D721Med (cell line): ENCODE results near the gene CATSPERB.
A peak's percentile ranks its signal among the peaks of the same experiment; 100 is the strongest.
"Not testable (repeated sequence)": the region's sequence is repeated elsewhere in the genome, so short reads cannot be mapped to it uniquely, and the experiment has no call there.

Experiments
- DNase-seq: peaks from one replicate; pipeline ENCODE4 v3.0.0; 2011; ENCODE audit warnings: low spot score; ENCODE audit not compliant: insufficient read length
- FAIRE-seq: peaks from 2 replicates; lab custom pipeline; 2011; peaks lifted over from hg19 to GRCh38; lab: Jason Lieb, UNC
- TF ChIP-seq, protein P1 (sequence below): IDR thresholded peaks from 2 replicates; pipeline ENCODE4 v1.5.1; 2012; ENCODE audit warnings: mild to moderate bottlenecking, control low read depth; ENCODE audit not compliant: insufficient read depth; ENCODE audit errors: missing control alignments

The CATSPERB gene

GRCh38 chr14:91573894-91574837, 157.7 kb downstream of the CATSPERB start:
- DNase-seq (peak; percentile 28), FAIRE-seq (no peak)
- TF ChIP-seq, protein P1, sequence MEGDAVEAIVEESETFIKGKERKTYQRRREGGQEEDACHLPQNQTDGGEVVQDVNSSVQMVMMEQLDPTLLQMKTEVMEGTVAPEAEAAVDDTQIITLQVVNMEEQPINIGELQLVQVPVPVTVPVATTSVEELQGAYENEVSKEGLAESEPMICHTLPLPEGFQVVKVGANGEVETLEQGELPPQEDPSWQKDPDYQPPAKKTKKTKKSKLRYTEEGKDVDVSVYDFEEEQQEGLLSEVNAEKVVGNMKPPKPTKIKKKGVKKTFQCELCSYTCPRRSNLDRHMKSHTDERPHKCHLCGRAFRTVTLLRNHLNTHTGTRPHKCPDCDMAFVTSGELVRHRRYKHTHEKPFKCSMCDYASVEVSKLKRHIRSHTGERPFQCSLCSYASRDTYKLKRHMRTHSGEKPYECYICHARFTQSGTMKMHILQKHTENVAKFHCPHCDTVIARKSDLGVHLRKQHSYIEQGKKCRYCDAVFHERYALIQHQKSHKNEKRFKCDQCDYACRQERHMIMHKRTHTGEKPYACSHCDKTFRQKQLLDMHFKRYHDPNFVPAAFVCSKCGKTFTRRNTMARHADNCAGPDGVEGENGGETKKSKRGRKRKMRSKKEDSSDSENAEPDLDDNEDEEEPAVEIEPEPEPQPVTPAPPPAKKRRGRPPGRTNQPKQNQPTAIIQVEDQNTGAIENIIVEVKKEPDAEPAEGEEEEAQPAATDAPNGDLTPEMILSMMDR = no peak

DNA sequence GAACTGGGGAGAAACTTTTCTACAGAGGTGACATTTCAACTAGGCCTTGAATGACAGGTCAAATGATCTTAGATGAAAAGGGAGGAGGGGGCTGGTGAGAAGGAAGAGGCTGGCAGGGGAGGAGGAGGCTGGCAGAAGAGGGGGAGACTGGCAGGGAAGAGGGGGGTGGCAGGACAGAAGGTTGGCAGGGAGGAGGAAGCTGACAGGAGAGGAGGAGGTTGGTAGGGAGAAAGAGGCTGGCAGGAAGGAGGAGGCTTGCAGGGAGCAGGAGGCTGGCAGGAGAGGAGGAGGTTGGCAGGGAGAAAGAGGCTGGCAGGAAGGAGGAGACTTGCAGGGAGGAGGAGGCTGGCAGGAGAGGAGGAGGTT, 158.4 kb downstream of the CATSPERB start:
- FAIRE-seq (no peak), DNase-seq (no peak)
- TF ChIP-seq, protein P1 = no peak

- DNase-seq = no peak
- no peak for FAIRE-seq
- TF ChIP-seq, protein P1 = no peak
Observed at GRCh38 chr14:91570021-91570420, 161.9 kb downstream of the CATSPERB start.

- DNase-seq (no peak), FAIRE-seq (no peak)
- TF ChIP-seq, protein P1 = no peak
Observed at GRCh38 chr14:91569301-91569700, 162.6 kb downstream of the CATSPERB start.

DNA sequence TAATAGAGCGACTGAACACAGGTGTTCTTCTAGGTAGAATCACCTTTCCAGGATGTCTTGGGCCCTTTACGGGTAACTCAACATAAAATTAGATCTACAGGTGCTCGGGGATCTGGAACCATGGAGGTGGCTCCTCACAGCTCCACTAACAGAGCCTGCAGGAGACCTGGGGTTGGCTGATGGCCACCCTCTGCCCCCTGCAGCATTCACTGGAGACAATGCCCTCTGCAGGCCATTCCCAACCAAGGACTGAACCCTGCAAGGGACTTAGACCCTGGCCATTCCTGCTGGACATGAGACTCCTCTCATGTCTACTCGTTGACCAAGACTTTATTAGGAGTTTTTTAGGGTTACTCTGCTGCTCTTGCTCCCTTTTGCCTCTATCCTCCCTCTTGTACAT, 163.3 kb downstream of the CATSPERB start:
- FAIRE-seq (no peak), DNase-seq (no peak)
- TF ChIP-seq, protein P1 = no peak

DNA sequence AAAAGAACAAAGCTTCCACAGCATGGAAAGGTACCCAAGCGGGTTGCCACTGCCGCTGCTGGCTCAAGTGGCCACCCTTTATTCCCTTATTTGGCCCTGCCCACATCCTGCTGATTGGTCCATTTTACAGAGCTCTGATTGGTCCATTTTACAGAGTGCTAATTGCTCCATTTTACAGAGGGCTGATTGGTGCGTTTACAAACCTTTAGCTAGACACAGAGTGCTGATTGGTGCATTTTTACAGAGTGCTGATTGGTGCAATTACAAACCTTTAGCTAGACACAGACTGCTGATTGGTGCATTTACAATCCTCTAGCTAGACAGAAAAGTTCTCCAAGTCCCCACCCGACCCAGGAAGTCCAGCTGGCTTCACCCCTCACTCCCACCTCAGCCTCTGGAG, 164.1 kb downstream of the CATSPERB start:
- not testable (repeated sequence) for FAIRE-seq, DNase-seq

GRCh38 chr14:91555531-91555930, 176.4 kb downstream of the CATSPERB start:
- TF ChIP-seq, protein P1 = no peak
- FAIRE-seq = no peak
- DNase-seq = no peak
